HG02588 (cell line): Measurements from ENCODE around the gene C16orf92.
A peak's percentile ranks its signal among the peaks of the same experiment; 100 is the strongest.

ENCODE experiments used
- ATAC-seq: cut with Tn5 transposase; IDR thresholded peaks from one replicate; pipeline ENCODE4 v1.9.1; 2021; ENCODE audit warnings: mild to moderate bottlenecking, moderate library complexity; ENCODE audit not compliant: unreplicated experiment

C16orf92 gene

GRCh38 chr16:30022887-30023286, at the start of gene C16orf92:
C16orf92 (plus strand) TSS chr16:30023198; CDS start chr16:30023341, 143 bp downstream.
- ATAC-seq, result no peak

- ATAC-seq, result peak; percentile 91
These were observed 49.4 kb upstream of the C16orf92 start, which contains the start of gene TAOK2 for GRCh38 chr16:29973384-29974246. TAOK2 (plus strand) TSS chr16:29973868; CDS start chr16:29977773, 3,905 bp downstream.

GRCh38 chr16:29974291-29975133, 48.5 kb upstream of the C16orf92 start:
- ATAC-seq, result no peak

GRCh38 chr16:29975134-29975538, 47.9 kb upstream of the C16orf92 start:
- ATAC-seq, result no peak

- no peak for ATAC-seq
These were observed 47.0 kb upstream of the C16orf92 start for GRCh38 chr16:29975811-29976511.

GRCh38 chr16:29977063-29977825, 45.8 kb upstream of the C16orf92 start:
- ATAC-seq, result no peak

- no peak for ATAC-seq
These were observed 44.9 kb upstream of the C16orf92 start for GRCh38 chr16:29978081-29978480.

GRCh38 chr16:29978564-29979270, 44.3 kb upstream of the C16orf92 start:
- ATAC-seq, result no peak

GRCh38 chr16:29982560-29983419, 40.2 kb upstream of the C16orf92 start:
- no peak for ATAC-seq

GRCh38 chr16:29983420-29984136, 39.4 kb upstream of the C16orf92 start:
- no peak for ATAC-seq

GRCh38 chr16:29984137-29984763, 38.7 kb upstream of the C16orf92 start:
- no peak for ATAC-seq

- no peak for ATAC-seq
These were observed 38.2 kb upstream of the C16orf92 start for GRCh38 chr16:29984764-29985147.

GRCh38 chr16:29985271-29985811, 37.7 kb upstream of the C16orf92 start:
- no peak for ATAC-seq

- no peak for ATAC-seq
These were observed 36.8 kb upstream of the C16orf92 start for GRCh38 chr16:29986231-29986630.

GRCh38 chr16:29986931-29987330, 36.1 kb upstream of the C16orf92 start:
- ATAC-seq, result no peak

- ATAC-seq, result no peak
These were observed 35.5 kb upstream of the C16orf92 start for GRCh38 chr16:29987371-29988085.
